HEK293 (cell line): ENCODE measurements around the gene PGPEP1.
"Not testable (repeated sequence)": the region's sequence is repeated elsewhere in the genome, so short reads cannot be mapped to it uniquely, and the experiment has no call there.

Experiments
- OSR2 ChIP-seq: fragments of 450-650 bp; formaldehyde crosslinking; IDR thresholded peaks from 2 replicates; pipeline ENCODE4 v1.5.1; 2016; ENCODE audit warnings: missing biosample characterization, missing genetic modification characterization
- YY1 ChIP-seq: fragments of 450-650 bp; formaldehyde crosslinking; IDR thresholded peaks from 2 replicates; pipeline ENCODE4 v1.5.1; 2018; ENCODE audit warnings: missing biosample characterization, missing genetic modification characterization
- ZNF140 ChIP-seq: fragments of 450-650 bp; formaldehyde crosslinking; IDR thresholded peaks from 2 replicates; pipeline ENCODE4 v1.5.1; 2016; ENCODE audit warnings: missing biosample characterization, missing genetic modification characterization
- ZNF2 ChIP-seq: fragments of 450-650 bp; formaldehyde crosslinking; IDR thresholded peaks from 2 replicates; pipeline ENCODE4 v1.5.1; 2016; ENCODE audit warnings: missing biosample characterization, missing genetic modification characterization
- ZNF24 ChIP-seq: fragments of 450-650 bp; formaldehyde crosslinking; IDR thresholded peaks from 2 replicates; pipeline ENCODE4 v1.5.1; 2016; ENCODE audit warnings: missing biosample characterization, missing genetic modification characterization
- ZNF248 ChIP-seq: fragments of 450-650 bp; formaldehyde crosslinking; IDR thresholded peaks from 2 replicates; pipeline ENCODE4 v1.5.1; 2017; ENCODE audit warnings: missing biosample characterization, missing genetic modification characterization
- ZNF274 ChIP-seq, 2 experiments: fragments of 200-500 bp in 1 of 2; fragments of 450-650 bp in 1 of 2; sonication (Bioruptor generic) in 1 of 2; formaldehyde crosslinking in 1 of 2; IDR thresholded peaks; 2 replicates each; pipeline versions ENCODE4 v1.5.1 to v1.6.1; 2014 to 2016; ENCODE audit warnings: borderline replicate concordance in 1 of 2, inconsistent platforms in 1 of 2, low read length in 1 of 2, missing biosample characterization in 1 of 2, missing genetic modification characterization in 1 of 2
- ZSCAN30 ChIP-seq: fragments of 450-650 bp; IDR thresholded peaks from 2 replicates; pipeline ENCODE4 v1.5.1; 2018; ENCODE audit warnings: missing biosample characterization, mild to moderate bottlenecking, missing genetic modification characterization, moderate library complexity
- TF ChIP-seq, protein P1 (sequence below): fragments of 450-650 bp; formaldehyde crosslinking; IDR thresholded peaks from 2 replicates; pipeline ENCODE4 v1.5.1; 2016; ENCODE audit warnings: missing biosample characterization, missing genetic modification characterization
- TF ChIP-seq, protein P2 (sequence below): IDR thresholded peaks from 2 replicates; pipeline ENCODE4 v1.6.1; 2011; ENCODE audit warnings: mild to moderate bottlenecking, low read depth, low read length, borderline replicate concordance
- TF ChIP-seq, protein P3 (sequence below): fragments of 450-650 bp; formaldehyde crosslinking; conservative IDR thresholded peaks from 2 replicates; pipeline ENCODE4 v1.5.1; 2016; ENCODE audit warnings: low read depth, missing biosample characterization, missing genetic modification characterization
- TF ChIP-seq, protein P4 (sequence below): fragments of 450-650 bp; formaldehyde crosslinking; optimal IDR thresholded peaks from 2 replicates; pipeline ENCODE3; 2016; ENCODE audit warnings: missing biosample characterization, mild to moderate bottlenecking, missing genetic modification characterization

DNA sequence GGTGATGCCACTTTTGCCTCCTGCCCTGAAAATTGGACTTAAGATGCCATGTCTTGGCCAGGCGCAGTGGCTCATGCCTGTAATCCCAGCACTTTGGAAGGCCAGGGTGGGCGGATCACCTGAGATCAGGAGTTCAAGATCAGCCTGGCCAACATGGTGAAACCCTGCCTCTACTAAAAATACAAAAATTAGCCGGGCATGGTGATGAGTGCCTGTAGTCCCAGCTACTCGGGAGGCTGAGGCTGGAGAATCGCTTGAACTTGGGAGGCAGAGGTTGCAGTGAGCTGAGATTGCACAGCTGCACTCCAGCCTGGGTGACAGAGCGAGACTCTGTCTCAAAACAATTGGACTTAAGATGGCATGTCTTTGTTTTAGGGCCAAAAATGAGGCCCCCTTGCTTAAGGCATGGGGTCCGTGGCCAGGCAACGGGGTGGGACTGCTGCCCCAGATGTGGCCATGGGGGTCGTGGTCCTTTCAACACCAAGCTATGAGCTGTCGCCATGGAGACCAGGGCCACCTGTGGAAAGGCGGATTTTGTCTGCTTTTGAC is 24.0 kb downstream of the PGPEP1 start:
- TF ChIP-seq, protein P1, sequence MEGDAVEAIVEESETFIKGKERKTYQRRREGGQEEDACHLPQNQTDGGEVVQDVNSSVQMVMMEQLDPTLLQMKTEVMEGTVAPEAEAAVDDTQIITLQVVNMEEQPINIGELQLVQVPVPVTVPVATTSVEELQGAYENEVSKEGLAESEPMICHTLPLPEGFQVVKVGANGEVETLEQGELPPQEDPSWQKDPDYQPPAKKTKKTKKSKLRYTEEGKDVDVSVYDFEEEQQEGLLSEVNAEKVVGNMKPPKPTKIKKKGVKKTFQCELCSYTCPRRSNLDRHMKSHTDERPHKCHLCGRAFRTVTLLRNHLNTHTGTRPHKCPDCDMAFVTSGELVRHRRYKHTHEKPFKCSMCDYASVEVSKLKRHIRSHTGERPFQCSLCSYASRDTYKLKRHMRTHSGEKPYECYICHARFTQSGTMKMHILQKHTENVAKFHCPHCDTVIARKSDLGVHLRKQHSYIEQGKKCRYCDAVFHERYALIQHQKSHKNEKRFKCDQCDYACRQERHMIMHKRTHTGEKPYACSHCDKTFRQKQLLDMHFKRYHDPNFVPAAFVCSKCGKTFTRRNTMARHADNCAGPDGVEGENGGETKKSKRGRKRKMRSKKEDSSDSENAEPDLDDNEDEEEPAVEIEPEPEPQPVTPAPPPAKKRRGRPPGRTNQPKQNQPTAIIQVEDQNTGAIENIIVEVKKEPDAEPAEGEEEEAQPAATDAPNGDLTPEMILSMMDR (tag by site-specific recombination): not testable (repeated sequence)
- not testable (repeated sequence) for TF ChIP-seq ZNF2 (tag by site-specific recombination); ZNF274 (IDR thresholded peaks at IDR 0.05; ENCODE audit: low read length); ZNF274 (tag by site-specific recombination; IDR thresholded peaks at IDR 0.05; ENCODE audit: borderline replicate concordance); ZNF24 (tag by site-specific recombination); YY1 (tag by site-specific recombination); OSR2; ZNF140 (tag by site-specific recombination); ZNF248 (tag by site-specific recombination); ZSCAN30 (tag by site-specific recombination)
- TF ChIP-seq, protein P2, sequence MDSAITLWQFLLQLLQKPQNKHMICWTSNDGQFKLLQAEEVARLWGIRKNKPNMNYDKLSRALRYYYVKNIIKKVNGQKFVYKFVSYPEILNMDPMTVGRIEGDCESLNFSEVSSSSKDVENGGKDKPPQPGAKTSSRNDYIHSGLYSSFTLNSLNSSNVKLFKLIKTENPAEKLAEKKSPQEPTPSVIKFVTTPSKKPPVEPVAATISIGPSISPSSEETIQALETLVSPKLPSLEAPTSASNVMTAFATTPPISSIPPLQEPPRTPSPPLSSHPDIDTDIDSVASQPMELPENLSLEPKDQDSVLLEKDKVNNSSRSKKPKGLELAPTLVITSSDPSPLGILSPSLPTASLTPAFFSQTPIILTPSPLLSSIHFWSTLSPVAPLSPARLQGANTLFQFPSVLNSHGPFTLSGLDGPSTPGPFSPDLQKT: not testable (repeated sequence)
- TF ChIP-seq, protein P3, sequence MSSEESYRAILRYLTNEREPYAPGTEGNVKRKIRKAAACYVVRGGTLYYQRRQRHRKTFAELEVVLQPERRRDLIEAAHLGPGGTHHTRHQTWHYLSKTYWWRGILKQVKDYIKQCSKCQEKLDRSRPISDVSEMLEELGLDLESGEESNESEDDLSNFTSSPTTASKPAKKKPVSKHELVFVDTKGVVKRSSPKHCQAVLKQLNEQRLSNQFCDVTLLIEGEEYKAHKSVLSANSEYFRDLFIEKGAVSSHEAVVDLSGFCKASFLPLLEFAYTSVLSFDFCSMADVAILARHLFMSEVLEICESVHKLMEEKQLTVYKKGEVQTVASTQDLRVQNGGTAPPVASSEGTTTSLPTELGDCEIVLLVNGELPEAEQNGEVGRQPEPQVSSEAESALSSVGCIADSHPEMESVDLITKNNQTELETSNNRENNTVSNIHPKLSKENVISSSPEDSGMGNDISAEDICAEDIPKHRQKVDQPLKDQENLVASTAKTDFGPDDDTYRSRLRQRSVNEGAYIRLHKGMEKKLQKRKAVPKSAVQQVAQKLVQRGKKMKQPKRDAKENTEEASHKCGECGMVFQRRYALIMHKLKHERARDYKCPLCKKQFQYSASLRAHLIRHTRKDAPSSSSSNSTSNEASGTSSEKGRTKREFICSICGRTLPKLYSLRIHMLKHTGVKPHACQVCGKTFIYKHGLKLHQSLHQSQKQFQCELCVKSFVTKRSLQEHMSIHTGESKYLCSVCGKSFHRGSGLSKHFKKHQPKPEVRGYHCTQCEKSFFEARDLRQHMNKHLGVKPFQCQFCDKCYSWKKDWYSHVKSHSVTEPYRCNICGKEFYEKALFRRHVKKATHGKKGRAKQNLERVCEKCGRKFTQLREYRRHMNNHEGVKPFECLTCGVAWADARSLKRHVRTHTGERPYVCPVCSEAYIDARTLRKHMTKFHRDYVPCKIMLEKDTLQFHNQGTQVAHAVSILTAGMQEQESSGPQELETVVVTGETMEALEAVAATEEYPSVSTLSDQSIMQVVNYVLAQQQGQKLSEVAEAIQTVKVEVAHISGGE (tag by site-specific recombination): not testable (repeated sequence)
- TF ChIP-seq, protein P4, sequence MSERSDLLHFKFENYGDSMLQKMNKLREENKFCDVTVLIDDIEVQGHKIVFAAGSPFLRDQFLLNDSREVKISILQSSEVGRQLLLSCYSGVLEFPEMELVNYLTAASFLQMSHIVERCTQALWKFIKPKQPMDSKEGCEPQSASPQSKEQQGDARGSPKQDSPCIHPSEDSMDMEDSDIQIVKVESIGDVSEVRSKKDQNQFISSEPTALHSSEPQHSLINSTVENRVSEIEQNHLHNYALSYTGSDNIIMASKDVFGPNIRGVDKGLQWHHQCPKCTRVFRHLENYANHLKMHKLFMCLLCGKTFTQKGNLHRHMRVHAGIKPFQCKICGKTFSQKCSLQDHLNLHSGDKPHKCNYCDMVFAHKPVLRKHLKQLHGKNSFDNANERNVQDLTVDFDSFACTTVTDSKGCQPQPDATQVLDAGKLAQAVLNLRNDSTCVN (tag by site-specific recombination): not testable (repeated sequence)
